HL-60 (cell line): ENCODE measurements around the gene PARD3.

ENCODE experiments used
- DNase-seq, 2 experiments: peaks; one replicate each; pipeline ENCODE4 v3.0.0-alpha.2; 2010 to 2020; ENCODE audit warnings: low read depth in 1 of 2, low spot score in 1 of 2
- H3K27ac ChIP-seq: fragments of 250-450 bp; sonication (Bioruptor Pico); replicated peaks from 2 replicates; pipeline ENCODE4 v1.5.1; 2020; ENCODE audit warnings: mild to moderate bottlenecking, moderate library complexity
- H3K27me3 ChIP-seq: fragments of 250-450 bp; sonication (Bioruptor Pico); 2 replicates; pipeline ENCODE4 v1.5.1; 2021; ENCODE audit warnings: mild to moderate bottlenecking, moderate library complexity; ENCODE audit not compliant: insufficient read depth, poor library complexity, severe bottlenecking
- H3K4me3 ChIP-seq: replicated peaks from 2 replicates; pipeline ENCODE4 v1.5.1; 2011; ENCODE audit warnings: mild to moderate bottlenecking, control low read depth, low read length; ENCODE audit not compliant: insufficient read depth
- GABPA ChIP-seq: IDR thresholded peaks from 2 replicates; pipeline ENCODE4 v1.6.1; 2012; ENCODE audit warnings: low read depth
- POLR2AphosphoS5 ChIP-seq: IDR thresholded peaks from 2 replicates; pipeline ENCODE4 v1.6.1; 2012; ENCODE audit warnings: low read depth
- SPI1 ChIP-seq: IDR thresholded peaks from 2 replicates; pipeline ENCODE4 v1.6.1; 2012; ENCODE audit warnings: low read depth, mild to moderate bottlenecking, borderline replicate concordance
- TF ChIP-seq, protein P1 (sequence below): IDR thresholded peaks from one replicate; pipeline ENCODE4 v1.5.1; 2011; ENCODE audit warnings: low read length, control low read depth, inconsistent platforms; ENCODE audit not compliant: insufficient read depth
- TF ChIP-seq, protein P2 (sequence below): IDR thresholded peaks from 2 replicates; pipeline ENCODE4 v1.6.1; 2012; ENCODE audit warnings: low read depth; ENCODE audit not compliant: insufficient replicate concordance

The PARD3 gene

DNA sequence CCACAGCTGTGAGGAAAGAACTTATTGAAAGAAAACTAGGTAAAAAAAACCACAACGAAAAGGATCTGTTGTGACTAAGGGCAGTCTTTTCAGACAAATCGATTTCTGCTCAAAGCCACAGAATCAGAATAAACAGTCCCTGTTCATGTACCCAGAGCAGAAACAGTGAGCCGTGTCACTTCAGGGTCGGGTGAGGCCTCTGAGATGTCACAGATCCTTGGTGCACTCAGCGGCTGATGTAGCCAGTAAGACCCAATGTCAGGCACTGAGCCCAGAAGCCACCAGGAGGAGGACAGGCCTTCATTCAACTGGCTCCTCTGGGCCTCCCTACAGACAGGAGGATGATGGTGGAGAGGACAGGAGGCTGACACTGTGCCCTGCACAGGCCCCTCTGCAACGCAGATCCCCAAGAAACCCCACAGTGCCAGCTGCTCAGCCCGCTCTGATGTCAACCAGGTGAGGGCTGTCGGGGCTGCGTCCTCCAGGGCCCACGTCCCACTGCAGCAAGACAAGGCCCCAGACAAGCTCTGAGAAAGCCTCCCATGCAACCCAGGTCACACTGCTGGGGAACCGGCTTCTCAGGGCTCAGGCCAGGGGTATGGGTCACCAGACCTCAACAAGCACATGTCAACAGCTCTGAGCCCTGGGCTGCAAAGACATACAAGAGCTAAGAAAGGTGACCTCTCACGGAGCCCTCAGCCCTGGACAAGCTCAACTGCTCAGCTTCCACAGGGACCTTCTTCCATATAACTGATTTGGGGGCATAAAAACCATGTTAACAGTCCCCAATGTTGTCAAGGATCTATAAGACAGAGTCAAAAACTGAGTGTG is 190.6 kb downstream of the PARD3 start:
- Histone ChIP-seq H3K4me3 (no peak overlapping the region), H3K27me3 (no peaks in the 10 kb centered on the region), H3K27ac (no peak overlapping the region)
- TF ChIP-seq POLR2AphosphoS5 (no peak), SPI1 (no peak), GABPA (no peak)
- TF ChIP-seq, protein P1, sequence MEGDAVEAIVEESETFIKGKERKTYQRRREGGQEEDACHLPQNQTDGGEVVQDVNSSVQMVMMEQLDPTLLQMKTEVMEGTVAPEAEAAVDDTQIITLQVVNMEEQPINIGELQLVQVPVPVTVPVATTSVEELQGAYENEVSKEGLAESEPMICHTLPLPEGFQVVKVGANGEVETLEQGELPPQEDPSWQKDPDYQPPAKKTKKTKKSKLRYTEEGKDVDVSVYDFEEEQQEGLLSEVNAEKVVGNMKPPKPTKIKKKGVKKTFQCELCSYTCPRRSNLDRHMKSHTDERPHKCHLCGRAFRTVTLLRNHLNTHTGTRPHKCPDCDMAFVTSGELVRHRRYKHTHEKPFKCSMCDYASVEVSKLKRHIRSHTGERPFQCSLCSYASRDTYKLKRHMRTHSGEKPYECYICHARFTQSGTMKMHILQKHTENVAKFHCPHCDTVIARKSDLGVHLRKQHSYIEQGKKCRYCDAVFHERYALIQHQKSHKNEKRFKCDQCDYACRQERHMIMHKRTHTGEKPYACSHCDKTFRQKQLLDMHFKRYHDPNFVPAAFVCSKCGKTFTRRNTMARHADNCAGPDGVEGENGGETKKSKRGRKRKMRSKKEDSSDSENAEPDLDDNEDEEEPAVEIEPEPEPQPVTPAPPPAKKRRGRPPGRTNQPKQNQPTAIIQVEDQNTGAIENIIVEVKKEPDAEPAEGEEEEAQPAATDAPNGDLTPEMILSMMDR, result no peak
- TF ChIP-seq, protein P2, sequence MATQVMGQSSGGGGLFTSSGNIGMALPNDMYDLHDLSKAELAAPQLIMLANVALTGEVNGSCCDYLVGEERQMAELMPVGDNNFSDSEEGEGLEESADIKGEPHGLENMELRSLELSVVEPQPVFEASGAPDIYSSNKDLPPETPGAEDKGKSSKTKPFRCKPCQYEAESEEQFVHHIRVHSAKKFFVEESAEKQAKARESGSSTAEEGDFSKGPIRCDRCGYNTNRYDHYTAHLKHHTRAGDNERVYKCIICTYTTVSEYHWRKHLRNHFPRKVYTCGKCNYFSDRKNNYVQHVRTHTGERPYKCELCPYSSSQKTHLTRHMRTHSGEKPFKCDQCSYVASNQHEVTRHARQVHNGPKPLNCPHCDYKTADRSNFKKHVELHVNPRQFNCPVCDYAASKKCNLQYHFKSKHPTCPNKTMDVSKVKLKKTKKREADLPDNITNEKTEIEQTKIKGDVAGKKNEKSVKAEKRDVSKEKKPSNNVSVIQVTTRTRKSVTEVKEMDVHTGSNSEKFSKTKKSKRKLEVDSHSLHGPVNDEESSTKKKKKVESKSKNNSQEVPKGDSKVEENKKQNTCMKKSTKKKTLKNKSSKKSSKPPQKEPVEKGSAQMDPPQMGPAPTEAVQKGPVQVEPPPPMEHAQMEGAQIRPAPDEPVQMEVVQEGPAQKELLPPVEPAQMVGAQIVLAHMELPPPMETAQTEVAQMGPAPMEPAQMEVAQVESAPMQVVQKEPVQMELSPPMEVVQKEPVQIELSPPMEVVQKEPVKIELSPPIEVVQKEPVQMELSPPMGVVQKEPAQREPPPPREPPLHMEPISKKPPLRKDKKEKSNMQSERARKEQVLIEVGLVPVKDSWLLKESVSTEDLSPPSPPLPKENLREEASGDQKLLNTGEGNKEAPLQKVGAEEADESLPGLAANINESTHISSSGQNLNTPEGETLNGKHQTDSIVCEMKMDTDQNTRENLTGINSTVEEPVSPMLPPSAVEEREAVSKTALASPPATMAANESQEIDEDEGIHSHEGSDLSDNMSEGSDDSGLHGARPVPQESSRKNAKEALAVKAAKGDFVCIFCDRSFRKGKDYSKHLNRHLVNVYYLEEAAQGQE, result no peak
- no peak for DNase-seq

DNA sequence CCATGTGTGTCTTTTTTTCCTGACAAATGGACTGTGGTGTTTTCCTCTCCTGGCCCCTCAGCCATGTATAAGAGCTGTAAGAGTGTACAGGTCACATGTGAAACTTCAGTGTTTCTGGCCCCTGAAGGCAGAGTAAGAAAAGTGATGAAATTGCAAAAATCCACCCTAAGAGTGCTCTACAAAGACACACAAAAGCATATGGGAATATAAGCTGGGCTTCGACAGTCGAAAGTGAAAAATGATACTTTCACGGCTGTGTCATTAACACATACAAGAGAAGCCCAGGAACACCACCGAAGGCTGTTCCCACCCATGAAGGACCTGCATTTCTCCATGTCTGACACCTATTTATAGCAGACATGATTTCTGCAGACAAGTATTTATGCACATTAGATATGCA is 192.2 kb downstream of the PARD3 start:
- no peak overlapping the region for H3K27ac ChIP-seq
- TF ChIP-seq SPI1, result no peak
- TF ChIP-seq, protein P2, result no peak
- no peak for TF ChIP-seq POLR2AphosphoS5
- no peak for TF ChIP-seq GABPA
- H3K4me3 ChIP-seq, result no peak overlapping the region
- DNase-seq, result no peak
- H3K27me3 ChIP-seq, result no peaks in the 10 kb centered on the region

DNA sequence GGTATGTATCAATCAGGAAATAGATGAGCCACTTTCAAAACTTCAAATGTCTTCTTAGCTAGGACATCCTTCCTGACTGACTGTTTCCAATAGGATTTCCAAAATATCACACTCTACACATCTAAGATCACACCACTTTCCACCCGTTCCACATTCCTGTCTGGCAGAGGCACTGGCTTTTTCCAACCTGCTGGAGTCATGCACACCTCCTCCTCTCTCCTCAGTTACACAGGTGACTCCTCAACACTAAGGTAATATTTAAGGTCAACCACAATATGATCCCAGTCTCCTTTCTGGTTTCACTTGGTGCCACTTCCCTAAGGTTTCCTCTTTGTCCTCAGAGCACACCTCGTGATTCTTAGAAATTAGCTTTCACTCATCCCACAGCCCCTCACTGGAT is 196.5 kb downstream of the PARD3 start:
- Histone ChIP-seq H3K27me3 (no peaks in the 10 kb centered on the region), H3K27ac (no peak overlapping the region), H3K4me3 (no peak overlapping the region)
- DNase-seq, result no peak
- no peak for TF ChIP-seq SPI1
- no peak for TF ChIP-seq POLR2AphosphoS5

DNA sequence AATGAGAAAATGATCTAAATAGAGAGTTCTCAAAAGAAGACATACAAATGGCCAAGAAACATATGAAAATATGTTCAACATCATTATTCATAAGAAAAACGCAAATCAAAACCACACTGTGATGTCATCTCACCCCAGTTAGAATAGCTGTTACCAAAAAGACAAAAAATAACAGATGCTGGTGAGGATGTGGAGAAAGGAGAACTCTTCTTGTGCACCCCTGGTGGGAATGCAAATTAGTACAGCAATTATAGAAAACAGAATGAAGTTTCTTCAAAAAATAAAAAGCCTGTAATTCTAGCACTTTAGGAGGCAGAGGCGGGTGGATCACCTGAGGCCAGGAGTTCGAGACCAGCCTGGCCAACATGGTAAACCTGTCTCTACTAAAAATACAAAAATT is 199.3 kb downstream of the PARD3 start:
- Histone ChIP-seq H3K4me3 (no peak overlapping the region), H3K27me3 (no peaks in the 10 kb centered on the region), H3K27ac (no peak overlapping the region)
- no peak for DNase-seq
- TF ChIP-seq GABPA, result no peak
- TF ChIP-seq, protein P2, result no peak
- TF ChIP-seq SPI1, result no peak
- no peak for TF ChIP-seq POLR2AphosphoS5
- TF ChIP-seq, protein P1, result no peak
